ENCODE data around the gene EVC2.

GRCh38 chr4:5662555-5662954 lies 45.8 kb downstream of the EVC2 start:
- no peak for TF ChIP-seq POLR2AphosphoS5 (IDR thresholded peaks at IDR 0.05; ENCODE audit: low read depth, low read length)
- no peak for TF ChIP-seq CTCF (IDR thresholded peaks at IDR 0.05)
- TF ChIP-seq TCF7L2 (IDR thresholded peaks at IDR 0.05; ENCODE audit: low read depth, low read length): no peak
- no peak for TF ChIP-seq REST (IDR thresholded peaks at IDR 0.05; ENCODE audit: insufficient read depth in 1 of 2, low read depth in 2 of 2, low read length in 1 of 2)
- TF ChIP-seq SIN3A (IDR thresholded peaks at IDR 0.05; ENCODE audit: borderline replicate concordance, insufficient read depth, low read depth, low read length): no peak
